ENCODE measurements around the gene PSMC3IP.
"Not testable (repeated sequence)": the region's sequence is repeated elsewhere in the genome, so short reads cannot be mapped to it uniquely, and the experiment has no call there.

Gene PSMC3IP

GRCh38 chr17:42553866-42554249 is 23.7 kb downstream of the PSMC3IP start:
- peaks cover 6% of the 10 kb centered on the region for H3K79me1 ChIP-seq (ENCODE audit: low read depth, low read length)
- H2BK12ac ChIP-seq (ENCODE audit: low read length) = no peak overlapping the region
- H2BK5ac ChIP-seq (ENCODE audit: low read length) = peak overlapping the region; percentile 83
- no peak overlapping the region for H4K8ac ChIP-seq (ENCODE audit: low read depth, low read length)
- H2BK15ac ChIP-seq (ENCODE audit: low read length) = no peak overlapping the region
- H2AFZ ChIP-seq (ENCODE audit: low read length) = peak overlapping the region; percentile 96
- peaks cover 6 to 10% of the 10 kb centered on the region in 2 donors for H3K4me1 ChIP-seq (ENCODE audit: control insufficient read depth in 2 of 2, insufficient read depth in 1 of 2, low read depth in 1 of 2, low read length in 2 of 2)
- H2BK120ac ChIP-seq (ENCODE audit: low read depth, low read length) = peak overlapping the region; percentile 47
- peaks cover 0 to 3% of the 10 kb centered on the region in 2 donors for H3K36me3 ChIP-seq (replicated peaks in 1 of 2; ENCODE audit: control insufficient read depth in 2 of 2, insufficient read depth in 2 of 2, low read length in 2 of 2)
- peak overlapping the region; percentile 94 for H3K9ac ChIP-seq (ENCODE audit: low read depth, low read length, poor library complexity)
- DNase-seq (ENCODE audit: low spot score) = no peak
- peak overlapping the region; percentile 89 to 97 for H3K4me3 ChIP-seq (ENCODE audit: low read length in 2 of 2)
- H3K23ac ChIP-seq (ENCODE audit: low read depth, low read length, poor library complexity) = peak overlapping the region; percentile 37
- H3K18ac ChIP-seq (ENCODE audit: low read length) = peak overlapping the region; percentile 66
- peak overlapping the region; percentile 63 for H3K14ac ChIP-seq (ENCODE audit: low read length)
- no peak overlapping the region for H3K27ac ChIP-seq (replicated peaks; ENCODE audit: low read length)
- H4K91ac ChIP-seq (ENCODE audit: low read depth, low read length, poor library complexity) = peak overlapping the region; percentile 2
- H3K9me3 ChIP-seq (replicated peaks in 1 of 2; ENCODE audit: control insufficient read depth in 2 of 2, insufficient read depth in 1 of 2, low read depth in 1 of 2, low read length in 2 of 2) = no peaks in the 10 kb centered on the region
- no peaks in the 10 kb centered on the region for H3K27me3 ChIP-seq (ENCODE audit: control insufficient read depth in 3 of 3, insufficient read depth in 3 of 3, low read depth in 1 of 3, low read length in 3 of 3)
- WGBS, 2 donors (ENCODE audit: extremely low coverage in 2 of 2, insufficient read length in 2 of 2, insufficient replicate concordance in 1 of 2) = no CpG with 5 or more reads among the region's 16 CpGs
- H3K4ac ChIP-seq (ENCODE audit: low read length) = peak overlapping the region; percentile 13
- H3K4me2 ChIP-seq (ENCODE audit: insufficient read depth, low read length, poor library complexity, severe bottlenecking) = peak overlapping the region; percentile 72
- peak overlapping the region; percentile 54 for H2AK5ac ChIP-seq (ENCODE audit: low read depth, low read length)

GRCh38 chr17:42553161-42553818 is 24.2 kb downstream of the PSMC3IP start:
- Histone ChIP-seq H4K8ac (ENCODE audit: low read depth, low read length) (peak overlapping the region; percentile 43), H2BK120ac (ENCODE audit: low read depth, low read length) (peak overlapping the region; percentile 72), H3K23ac (ENCODE audit: low read depth, low read length, poor library complexity) (peak overlapping the region; percentile 37), H3K9ac (ENCODE audit: low read depth, low read length, poor library complexity) (no peak overlapping the region), H2BK15ac (ENCODE audit: low read length) (no peak overlapping the region), H4K91ac (ENCODE audit: low read depth, low read length, poor library complexity) (no peak overlapping the region), H2BK12ac (ENCODE audit: low read length) (no peak overlapping the region), H2AFZ (ENCODE audit: low read length) (no peak overlapping the region), H3K36me3 (replicated peaks in 1 of 2; ENCODE audit: control insufficient read depth in 2 of 2, insufficient read depth in 2 of 2, low read length in 2 of 2) (peaks cover 0 to 3% of the 10 kb centered on the region in 2 donors), H2AK5ac (ENCODE audit: low read depth, low read length) (peak overlapping the region; percentile 54), H3K4ac (ENCODE audit: low read length) (no peak overlapping the region), H3K4me3 (ENCODE audit: low read length in 2 of 2) (peak overlapping the region; percentile 52 to 97), H3K27ac (replicated peaks; ENCODE audit: low read length) (no peak overlapping the region), H3K4me2 (ENCODE audit: insufficient read depth, low read length, poor library complexity, severe bottlenecking) (no peak overlapping the region), H3K4me1 (ENCODE audit: control insufficient read depth in 2 of 2, insufficient read depth in 1 of 2, low read depth in 1 of 2, low read length in 2 of 2) (peaks cover 6 to 11% of the 10 kb centered on the region in 2 donors), H3K79me1 (ENCODE audit: low read depth, low read length) (peaks cover 6% of the 10 kb centered on the region), H3K27me3 (ENCODE audit: control insufficient read depth in 3 of 3, insufficient read depth in 3 of 3, low read depth in 1 of 3, low read length in 3 of 3) (no peaks in the 10 kb centered on the region), H2BK5ac (ENCODE audit: low read length) (peak overlapping the region; percentile 66), H3K14ac (ENCODE audit: low read length) (no peak overlapping the region), H3K9me3 (replicated peaks in 1 of 2; ENCODE audit: control insufficient read depth in 2 of 2, insufficient read depth in 1 of 2, low read depth in 1 of 2, low read length in 2 of 2) (no peaks in the 10 kb centered on the region), H3K18ac (ENCODE audit: low read length) (no peak overlapping the region)
- no CpG with 5 or more reads among the region's 45 CpGs for WGBS, 2 donors (ENCODE audit: extremely low coverage in 2 of 2, insufficient read length in 2 of 2, insufficient replicate concordance in 1 of 2)
- DNase-seq (ENCODE audit: low spot score) = no peak

- H3K4me2 ChIP-seq (ENCODE audit: insufficient read depth, low read length, poor library complexity, severe bottlenecking) = peak within 1 kb of the TSS; percentile 72
- not testable (repeated sequence) for H4K91ac ChIP-seq (ENCODE audit: low read depth, low read length, poor library complexity); H2BK15ac ChIP-seq (ENCODE audit: low read length); H3K18ac ChIP-seq (ENCODE audit: low read length); DNase-seq (ENCODE audit: low spot score); H2AFZ ChIP-seq (ENCODE audit: low read length); H3K9me3 ChIP-seq (replicated peaks in 1 of 2; ENCODE audit: control insufficient read depth in 2 of 2, insufficient read depth in 1 of 2, low read depth in 1 of 2, low read length in 2 of 2); H3K27ac ChIP-seq (replicated peaks; ENCODE audit: low read length); H3K14ac ChIP-seq (ENCODE audit: low read length); H3K79me1 ChIP-seq (ENCODE audit: low read depth, low read length); H3K27me3 ChIP-seq (ENCODE audit: control insufficient read depth in 3 of 3, insufficient read depth in 3 of 3, low read depth in 1 of 3, low read length in 3 of 3); H3K9ac ChIP-seq (ENCODE audit: low read depth, low read length, poor library complexity); H3K4ac ChIP-seq (ENCODE audit: low read length); H2BK12ac ChIP-seq (ENCODE audit: low read length); H3K36me3 ChIP-seq (replicated peaks in 1 of 2; ENCODE audit: control insufficient read depth in 2 of 2, insufficient read depth in 2 of 2, low read length in 2 of 2)
- H3K4me1 ChIP-seq (ENCODE audit: control insufficient read depth in 2 of 2, insufficient read depth in 1 of 2, low read depth in 1 of 2, low read length in 2 of 2) = peaks cover 6 to 13% of the 10 kb centered on the region in 2 donors
- peak within 1 kb of the TSS; percentile 54 for H2AK5ac ChIP-seq (ENCODE audit: low read depth, low read length)
- H2BK120ac ChIP-seq (ENCODE audit: low read depth, low read length) = peak within 1 kb of the TSS; percentile 72
- peak within 1 kb of the TSS; percentile 66 for H2BK5ac ChIP-seq (ENCODE audit: low read length)
- peak within 1 kb of the TSS; percentile 37 for H3K23ac ChIP-seq (ENCODE audit: low read depth, low read length, poor library complexity)
- WGBS, 2 donors (ENCODE audit: extremely low coverage in 2 of 2, insufficient read length in 2 of 2, insufficient replicate concordance in 1 of 2) = no CpG with 5 or more reads among the region's 15 CpGs
- peak within 1 kb of the TSS; percentile 43 for H4K8ac ChIP-seq (ENCODE audit: low read depth, low read length)
- H3K4me3 ChIP-seq (ENCODE audit: low read length in 2 of 2) = peak within 1 kb of the TSS; percentile 89 to 97
Observed at GRCh38 chr17:42552736-42553135, 24.8 kb downstream of the PSMC3IP start, which contains the start of gene HSD17B1. Gene HSD17B1, plus strand, starts transcription at chr17:42552923. Its CDS starts 11 bp downstream, at chr17:42552934.

GRCh38 chr17:42548993-42549755 is 28.4 kb downstream of the PSMC3IP start:
- Histone ChIP-seq H3K36me3 (replicated peaks in 1 of 2; ENCODE audit: control insufficient read depth in 2 of 2, insufficient read depth in 2 of 2, low read length in 2 of 2) (peaks cover 4 to 10% of the 10 kb centered on the region in 2 donors), H3K4me3 (ENCODE audit: low read length in 2 of 2) (no peak overlapping the region), H4K91ac (ENCODE audit: low read depth, low read length, poor library complexity) (no peak overlapping the region), H2AK5ac (ENCODE audit: low read depth, low read length) (no peak overlapping the region), H2BK120ac (ENCODE audit: low read depth, low read length) (no peak overlapping the region), H3K9ac (ENCODE audit: low read depth, low read length, poor library complexity) (no peak overlapping the region), H3K27ac (replicated peaks; ENCODE audit: low read length) (peak overlapping the region; percentile 87), H2AFZ (ENCODE audit: low read length) (no peak overlapping the region), H3K27me3 (ENCODE audit: control insufficient read depth in 3 of 3, insufficient read depth in 3 of 3, low read depth in 1 of 3, low read length in 3 of 3) (no peaks in the 10 kb centered on the region), H2BK5ac (ENCODE audit: low read length) (no peak overlapping the region), H3K4me1 (ENCODE audit: control insufficient read depth in 2 of 2, insufficient read depth in 1 of 2, low read depth in 1 of 2, low read length in 2 of 2) (peaks cover 0 to 9% of the 10 kb centered on the region in 2 donors), H3K4ac (ENCODE audit: low read length) (no peak overlapping the region), H2BK15ac (ENCODE audit: low read length) (no peak overlapping the region), H3K14ac (ENCODE audit: low read length) (no peak overlapping the region), H3K79me1 (ENCODE audit: low read depth, low read length) (peaks cover 6% of the 10 kb centered on the region), H4K8ac (ENCODE audit: low read depth, low read length) (no peak overlapping the region), H2BK12ac (ENCODE audit: low read length) (no peak overlapping the region), H3K9me3 (replicated peaks in 1 of 2; ENCODE audit: control insufficient read depth in 2 of 2, insufficient read depth in 1 of 2, low read depth in 1 of 2, low read length in 2 of 2) (no peaks in the 10 kb centered on the region), H3K18ac (ENCODE audit: low read length) (no peak overlapping the region), H3K4me2 (ENCODE audit: insufficient read depth, low read length, poor library complexity, severe bottlenecking) (peak overlapping the region; percentile 73), H3K23ac (ENCODE audit: low read depth, low read length, poor library complexity) (no peak overlapping the region)
- no CpG with 5 or more reads among the region's 14 CpGs for WGBS, 2 donors (ENCODE audit: extremely low coverage in 2 of 2, insufficient read length in 2 of 2, insufficient replicate concordance in 1 of 2)
- DNase-seq (ENCODE audit: low spot score) = no peak
